Subcutaneous adipose tissue (tissue), 4 donors: Measurements from ENCODE around the gene GPR17. TPM values are rescaled to one million over a fixed set of nuclear protein-coding genes. Genes with fewer than 3 reads are reported as not detected.

Source experiments
- total RNA-seq, 4 donors: library from RNA; depleted of rRNA; stranded (reverse); fragments of >200 nt; gene quantifications; one replicate each; pipeline ENCODE4 v1.1.0, GENCODE V29; 2016
- TF ChIP-seq, protein P1 (sequence below): fragments of 450-650 bp; IDR thresholded peaks from one replicate; pipeline ENCODE4 v1.5.1; 2016; ENCODE audit warnings: low read depth, mild to moderate bottlenecking, control low read depth, antibody characterized with exemption, moderate library complexity

Gene GPR17
- total RNA-seq, 4 donors from 2014 or later, result not detected

DNA sequence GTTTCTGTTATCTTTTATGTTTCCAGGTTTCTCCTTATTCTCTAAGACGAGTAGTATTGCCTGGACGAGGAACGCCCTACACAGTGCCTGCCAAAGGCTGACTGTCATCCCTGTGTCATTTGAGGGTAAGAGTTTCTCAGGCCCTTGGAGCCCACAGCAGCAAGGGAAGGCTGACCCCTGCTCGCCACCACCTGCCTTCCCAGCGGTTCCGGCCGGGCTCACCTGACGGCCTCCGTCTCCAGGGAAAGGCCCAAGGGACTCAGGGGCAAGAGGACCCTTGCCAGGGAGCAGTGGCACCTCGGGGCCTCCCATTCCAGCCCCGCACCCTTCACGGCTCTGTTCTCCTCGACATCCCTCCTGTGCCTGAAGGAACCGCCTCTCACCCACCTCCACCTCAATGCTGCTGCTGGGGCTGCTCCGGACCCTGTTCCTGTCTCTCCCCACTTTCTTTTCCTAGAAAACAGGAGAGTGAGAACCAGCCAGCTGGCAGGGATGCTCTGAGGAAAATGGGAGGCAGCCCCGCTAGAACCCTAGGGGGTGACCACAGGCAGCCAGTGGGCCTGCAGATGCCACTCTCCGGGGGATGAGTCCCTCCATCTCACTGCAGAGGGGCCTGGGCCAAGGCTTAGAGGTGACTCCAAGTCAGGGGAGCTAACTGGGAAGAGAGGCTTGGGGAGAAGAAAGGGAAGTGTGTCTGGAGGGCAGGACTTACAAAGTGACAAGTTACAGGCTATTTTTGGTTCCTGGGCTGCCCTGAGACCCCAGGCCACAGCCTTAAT is 27.5 kb downstream of the GPR17 start:
- TF ChIP-seq, protein P1, sequence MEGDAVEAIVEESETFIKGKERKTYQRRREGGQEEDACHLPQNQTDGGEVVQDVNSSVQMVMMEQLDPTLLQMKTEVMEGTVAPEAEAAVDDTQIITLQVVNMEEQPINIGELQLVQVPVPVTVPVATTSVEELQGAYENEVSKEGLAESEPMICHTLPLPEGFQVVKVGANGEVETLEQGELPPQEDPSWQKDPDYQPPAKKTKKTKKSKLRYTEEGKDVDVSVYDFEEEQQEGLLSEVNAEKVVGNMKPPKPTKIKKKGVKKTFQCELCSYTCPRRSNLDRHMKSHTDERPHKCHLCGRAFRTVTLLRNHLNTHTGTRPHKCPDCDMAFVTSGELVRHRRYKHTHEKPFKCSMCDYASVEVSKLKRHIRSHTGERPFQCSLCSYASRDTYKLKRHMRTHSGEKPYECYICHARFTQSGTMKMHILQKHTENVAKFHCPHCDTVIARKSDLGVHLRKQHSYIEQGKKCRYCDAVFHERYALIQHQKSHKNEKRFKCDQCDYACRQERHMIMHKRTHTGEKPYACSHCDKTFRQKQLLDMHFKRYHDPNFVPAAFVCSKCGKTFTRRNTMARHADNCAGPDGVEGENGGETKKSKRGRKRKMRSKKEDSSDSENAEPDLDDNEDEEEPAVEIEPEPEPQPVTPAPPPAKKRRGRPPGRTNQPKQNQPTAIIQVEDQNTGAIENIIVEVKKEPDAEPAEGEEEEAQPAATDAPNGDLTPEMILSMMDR, result no peak

DNA sequence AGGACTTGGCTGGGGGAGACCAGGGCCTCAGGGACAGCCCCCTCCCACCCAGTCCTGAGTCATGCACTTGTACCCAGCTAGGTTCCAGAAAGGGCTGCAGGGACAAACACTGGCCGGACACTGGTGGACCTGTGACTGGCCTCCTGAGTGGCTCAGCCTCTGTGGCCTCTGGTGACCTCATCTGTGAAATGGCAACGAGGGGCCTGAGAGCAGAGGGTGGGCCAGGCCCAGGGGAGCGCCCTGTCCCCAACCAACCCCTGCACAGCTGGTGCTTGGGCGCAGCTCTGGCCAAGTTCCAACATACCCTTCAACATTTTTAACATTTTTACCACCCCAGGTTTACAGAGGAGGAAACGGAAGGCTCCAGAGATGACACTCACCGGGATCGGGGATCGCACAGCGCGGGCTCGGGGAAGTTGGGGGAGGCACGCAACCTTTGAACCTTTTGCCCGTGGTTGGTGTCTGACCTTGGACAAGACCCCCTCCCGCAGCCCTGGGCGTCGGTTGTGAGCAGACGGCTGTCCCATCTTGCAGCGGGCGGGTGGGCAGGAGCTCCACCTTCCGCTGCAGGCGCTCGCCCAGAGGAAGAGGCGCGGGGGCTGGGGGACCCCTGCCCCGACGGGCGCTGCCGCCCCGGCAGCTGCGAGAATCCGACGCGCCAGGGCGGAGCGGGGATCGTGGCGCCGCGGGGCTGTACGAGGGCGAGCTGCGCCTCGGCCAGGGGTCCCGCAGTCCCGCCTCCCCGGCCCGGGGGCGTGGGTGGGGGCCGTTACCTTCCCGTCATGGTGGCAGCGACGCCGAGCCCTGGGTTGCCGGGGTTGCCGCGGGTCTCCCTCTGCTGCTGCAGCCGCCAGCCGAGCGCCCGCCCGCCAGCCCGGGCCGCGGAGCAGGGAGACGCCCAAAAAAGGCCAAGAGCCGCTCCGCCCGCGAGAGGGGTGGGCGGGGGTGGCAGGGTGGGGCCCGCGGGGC is 28.6 kb downstream of the GPR17 start:
- TF ChIP-seq, protein P1, result no peak

DNA sequence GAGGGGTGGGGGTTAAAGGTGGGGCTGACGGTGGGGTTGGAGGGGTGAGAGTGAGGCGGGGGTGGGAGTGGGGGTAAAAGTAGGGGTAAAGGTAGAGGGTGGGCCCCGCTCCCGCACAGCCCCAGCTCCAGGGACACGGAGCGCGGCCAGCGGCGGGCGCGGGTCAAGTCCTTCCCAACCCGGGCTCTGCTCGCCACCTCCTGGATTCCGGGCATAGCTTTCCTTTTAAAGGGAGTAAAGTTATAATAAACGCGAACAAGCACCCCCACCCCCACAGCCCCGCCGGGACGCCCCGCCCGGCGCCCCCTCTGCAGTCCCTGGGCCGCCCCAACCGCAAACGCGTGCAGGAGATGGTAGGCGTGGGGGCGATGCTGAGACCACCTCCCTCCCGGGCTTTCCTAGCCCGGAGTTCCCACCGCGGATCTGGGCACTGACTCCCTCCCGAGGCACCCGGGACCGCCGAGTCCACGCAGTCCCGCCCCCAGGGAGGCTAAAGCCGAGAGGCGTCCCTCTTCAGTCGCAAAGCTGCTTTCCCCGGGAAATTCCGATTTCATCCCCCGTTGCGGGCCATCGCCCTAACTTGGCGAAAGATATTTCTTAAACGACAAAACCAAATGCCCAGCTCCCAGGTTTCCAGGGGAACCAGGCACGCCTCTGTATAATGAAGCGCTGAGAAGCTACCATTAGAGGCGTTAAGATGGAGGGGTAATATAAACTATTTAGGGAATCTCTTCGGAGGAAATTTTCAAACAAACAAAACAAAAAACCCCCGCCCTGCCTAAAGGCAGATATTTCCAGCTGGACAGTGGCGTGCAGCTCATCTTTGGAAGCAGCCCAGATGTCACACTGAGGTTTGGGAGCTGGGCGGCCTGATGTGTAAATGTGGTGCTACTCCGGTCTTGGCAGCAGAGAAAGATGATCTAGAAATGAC is 29.6 kb downstream of the GPR17 start, which contains the start of gene LIMS2:
Gene LIMS2, minus strand, starts transcription at position 200 of the 931 bp plus-strand sequence. CDS start 506 bp downstream, outside the sequence.
- TF ChIP-seq, protein P1, result no peak

DNA sequence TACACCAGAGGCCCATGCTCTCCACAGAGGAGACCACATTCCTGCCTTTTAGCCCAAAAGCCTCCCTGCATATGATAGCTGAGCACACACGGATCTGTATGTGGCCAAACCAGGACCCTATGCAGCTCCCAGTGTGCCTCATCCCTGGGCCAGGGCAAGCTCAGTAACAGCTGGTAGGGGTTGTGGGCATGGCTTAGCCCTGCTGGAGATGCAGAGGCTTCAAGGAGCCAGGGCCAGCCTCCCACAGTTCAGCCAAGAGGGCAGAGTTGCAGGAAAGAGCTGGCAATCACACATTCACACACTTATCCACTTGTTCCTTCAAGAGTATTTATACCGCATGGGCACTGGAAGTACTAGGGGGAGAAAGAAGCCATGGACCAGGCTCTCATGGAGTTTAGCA is 31.0 kb downstream of the GPR17 start:
- TF ChIP-seq, protein P1, result no peak

DNA sequence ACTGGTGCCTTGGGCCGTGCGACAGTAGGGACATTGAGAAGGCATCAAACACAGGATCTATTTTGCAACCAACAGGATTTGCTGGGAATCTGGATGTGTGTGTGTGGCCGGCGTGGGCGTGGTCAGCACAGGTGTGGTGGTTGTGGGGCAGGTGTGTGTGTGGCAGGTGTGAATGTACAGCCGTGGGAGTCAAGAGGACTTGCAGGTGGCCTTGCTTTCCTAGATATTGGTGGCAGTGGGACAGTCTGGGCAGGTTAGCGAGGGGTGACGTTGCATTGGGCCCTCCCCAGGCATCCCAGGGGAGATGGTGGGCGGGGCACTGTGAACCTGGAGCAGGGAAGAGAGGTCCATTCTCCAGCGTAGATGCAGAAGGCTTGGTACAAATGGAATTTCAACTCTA is 32.6 kb downstream of the GPR17 start:
- TF ChIP-seq, protein P1, result no peak

DNA sequence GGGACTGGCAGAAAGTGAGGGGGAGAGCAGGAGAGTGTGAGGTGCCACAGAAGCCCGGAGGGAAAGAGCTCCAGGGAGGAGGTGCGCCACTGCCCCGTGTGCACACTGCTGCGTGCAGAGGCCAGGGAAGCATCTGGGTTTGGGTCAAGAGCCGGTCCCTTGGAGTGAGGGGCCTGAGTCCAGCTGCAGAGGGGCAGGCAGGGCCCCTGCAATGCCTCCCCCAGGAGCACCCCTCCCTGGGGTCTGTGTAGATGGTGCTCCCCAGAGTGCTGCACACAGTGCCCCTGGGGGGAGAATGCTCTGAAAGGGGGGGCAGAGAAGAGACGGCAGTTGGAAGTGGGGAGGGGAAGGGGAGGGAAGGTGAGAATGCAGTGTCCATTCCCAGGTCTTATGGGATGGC is 33.0 kb downstream of the GPR17 start:
- TF ChIP-seq, protein P1, result no peak
